HG03460 (cell line): Measurements from ENCODE around the gene ME3.

Experiments
- ATAC-seq: cut with Tn5 transposase; IDR thresholded peaks from one replicate; pipeline ENCODE4 v1.9.1; 2021; ENCODE audit not compliant: unreplicated experiment

ME3 gene

DNA sequence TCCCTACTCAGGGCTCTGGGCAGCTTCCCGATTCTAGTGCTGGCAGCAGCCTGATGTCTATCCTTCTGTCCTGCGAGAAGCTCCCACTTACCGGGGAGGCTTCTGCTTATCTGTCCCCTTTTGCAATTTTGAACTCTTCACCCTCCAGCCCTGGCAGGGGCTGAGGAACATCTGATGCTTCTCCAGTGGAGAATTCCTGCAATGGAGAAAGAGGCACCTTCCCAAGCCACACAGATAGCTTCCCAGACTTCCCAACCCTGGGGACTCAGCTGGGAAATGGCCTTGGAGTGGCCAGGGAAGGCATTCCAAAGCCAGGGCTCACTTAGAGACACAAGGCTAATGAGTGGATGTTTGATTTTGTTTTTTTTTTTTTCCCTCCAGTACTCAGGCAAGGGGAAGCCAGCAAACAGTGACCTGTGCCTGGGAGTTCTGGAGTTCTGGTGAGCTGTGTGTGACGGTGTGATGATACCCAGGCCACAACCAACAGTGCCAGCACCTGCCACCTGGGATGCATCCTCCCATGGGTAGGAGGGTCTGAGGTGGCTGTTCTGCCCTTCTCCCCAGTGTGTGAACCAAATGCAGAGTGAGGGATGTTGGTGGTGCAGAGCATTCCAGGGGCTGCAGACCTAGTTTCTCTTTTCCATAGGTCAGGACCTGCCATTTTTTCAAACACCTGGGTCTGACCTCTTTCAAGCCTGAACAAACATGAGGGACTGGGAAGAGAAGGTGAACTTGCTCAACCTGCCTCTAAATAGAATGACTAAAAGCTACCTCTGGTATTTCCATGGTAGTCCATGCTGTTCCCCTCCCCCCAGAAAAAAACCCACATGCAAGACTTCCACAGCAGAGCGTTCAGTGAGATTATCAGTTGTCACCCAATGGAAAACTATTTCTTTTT lies 202.7 kb downstream of the ME3 start:
- ATAC-seq = no peak

GRCh38 chr11:86468169-86468568 lies 204.2 kb downstream of the ME3 start:
- ATAC-seq = no peak

DNA sequence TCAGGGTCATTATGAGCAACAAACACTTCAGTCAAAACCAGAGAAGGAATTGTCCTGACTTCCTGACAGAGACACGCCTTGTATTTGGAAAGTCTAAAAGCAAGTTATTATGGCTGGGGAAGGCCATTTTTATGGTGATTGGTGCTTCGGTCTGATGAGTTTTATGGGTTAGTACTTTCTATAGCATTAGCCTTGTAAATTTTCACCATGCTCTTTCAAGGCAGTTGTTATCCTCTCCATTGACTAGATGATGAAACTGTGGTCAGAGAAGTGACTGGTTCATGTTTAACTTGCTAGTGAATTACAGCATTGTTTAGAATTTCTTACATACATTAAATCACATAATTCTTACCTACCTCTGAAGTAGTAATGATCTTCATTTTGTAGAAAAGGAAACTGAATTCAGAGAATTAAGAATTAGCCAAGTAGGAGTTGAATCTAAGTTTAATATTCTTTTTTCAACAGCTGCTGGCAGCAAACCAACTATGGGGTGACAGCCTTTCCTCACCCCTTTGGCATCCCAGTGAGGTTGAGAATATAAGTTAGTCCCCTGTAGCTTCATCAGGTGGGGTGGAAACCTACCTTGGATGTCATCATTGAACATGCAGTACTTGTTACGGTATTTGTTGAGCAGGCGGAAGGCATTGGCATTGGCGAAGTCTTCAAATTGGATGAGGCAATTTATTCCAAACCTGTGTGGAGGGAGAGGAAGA lies 207.8 kb downstream of the ME3 start:
- ATAC-seq = no peak

GRCh38 chr11:86463955-86464354 lies 208.5 kb downstream of the ME3 start:
- ATAC-seq = no peak

DNA sequence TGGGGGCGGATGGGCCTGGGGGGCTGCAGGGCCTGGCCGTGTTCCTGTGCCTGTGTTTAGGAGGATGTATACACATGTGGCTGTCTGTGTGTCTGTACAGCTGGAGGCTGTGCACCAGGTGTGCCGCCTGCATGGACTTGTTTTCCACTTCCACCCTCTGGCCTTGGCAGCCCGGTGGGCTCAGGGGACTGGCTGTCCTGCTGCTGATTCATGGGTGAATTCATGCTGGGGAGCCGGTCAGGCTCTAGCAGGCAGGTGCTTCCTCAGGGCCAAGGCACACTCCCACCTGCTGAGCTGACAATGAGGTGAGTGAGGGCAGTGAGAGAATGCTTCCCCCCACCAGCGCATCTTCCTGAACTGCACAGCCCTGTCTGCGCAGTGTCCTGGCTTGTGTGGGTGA lies 209.3 kb downstream of the ME3 start:
- ATAC-seq = no peak

DNA sequence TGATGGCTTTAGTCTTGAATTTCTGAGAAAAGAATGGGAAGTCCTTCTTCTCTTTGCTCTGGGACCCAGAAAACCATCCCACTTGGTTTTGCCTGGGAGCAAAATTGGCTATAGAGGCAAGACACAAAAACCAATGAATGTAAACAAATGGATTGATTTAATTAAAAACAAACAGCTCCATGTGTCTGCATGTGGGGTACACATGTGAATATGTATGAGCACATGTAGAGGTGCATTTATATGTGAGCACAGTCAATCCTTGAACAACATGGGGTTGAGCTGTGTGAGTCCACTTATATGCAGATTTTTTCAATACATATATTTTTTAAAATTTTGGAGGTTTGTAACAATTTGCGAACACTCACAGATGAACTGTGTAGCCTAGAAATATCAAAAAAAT lies 210.5 kb downstream of the ME3 start:
- no peak for ATAC-seq

DNA sequence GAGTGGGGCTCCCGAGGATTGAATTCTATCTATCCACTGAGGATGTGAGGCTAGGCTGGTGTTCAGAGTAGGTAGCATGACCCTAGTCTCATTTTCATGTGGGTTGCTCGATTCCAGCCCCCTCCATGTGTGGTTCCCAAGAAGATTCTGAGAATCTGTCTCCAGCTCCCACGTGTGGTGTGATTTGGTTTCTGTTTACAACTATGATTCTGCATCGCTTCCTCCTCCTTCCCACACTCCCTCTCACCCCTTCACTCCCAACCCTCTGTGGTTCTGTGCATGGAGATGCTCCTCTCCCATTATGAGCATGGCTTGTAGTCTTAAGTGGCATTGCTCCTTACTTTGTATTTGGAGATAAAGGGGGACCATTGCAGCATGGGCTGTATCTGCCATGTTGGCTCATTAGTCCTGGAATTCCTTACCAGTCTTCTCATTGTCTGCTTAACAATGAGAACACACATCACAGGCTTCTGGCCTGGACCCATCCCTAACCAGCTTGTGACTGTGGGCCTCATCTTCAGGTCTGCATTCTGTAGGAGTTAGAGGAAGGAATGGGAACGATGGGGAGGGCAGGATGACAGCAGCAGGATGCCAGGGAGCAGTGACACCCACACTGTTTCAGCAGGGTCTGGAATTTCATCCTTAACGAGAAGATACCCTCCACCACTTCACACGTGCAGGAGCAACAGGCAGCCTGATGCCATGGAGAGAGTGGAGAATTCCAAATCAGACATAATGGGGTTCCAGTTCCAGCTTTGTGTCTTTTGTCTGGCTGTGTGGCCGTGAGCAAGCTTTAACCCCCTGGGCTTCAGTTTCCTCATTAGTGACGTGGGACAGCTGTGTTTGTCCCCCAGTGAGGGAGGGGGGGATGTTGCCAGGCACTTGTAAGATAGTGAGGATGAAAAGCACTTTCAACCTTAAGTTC lies 211.7 kb downstream of the ME3 start:
- no peak for ATAC-seq

GRCh38 chr11:86459682-86460460 lies 212.5 kb downstream of the ME3 start:
- ATAC-seq = no peak

DNA sequence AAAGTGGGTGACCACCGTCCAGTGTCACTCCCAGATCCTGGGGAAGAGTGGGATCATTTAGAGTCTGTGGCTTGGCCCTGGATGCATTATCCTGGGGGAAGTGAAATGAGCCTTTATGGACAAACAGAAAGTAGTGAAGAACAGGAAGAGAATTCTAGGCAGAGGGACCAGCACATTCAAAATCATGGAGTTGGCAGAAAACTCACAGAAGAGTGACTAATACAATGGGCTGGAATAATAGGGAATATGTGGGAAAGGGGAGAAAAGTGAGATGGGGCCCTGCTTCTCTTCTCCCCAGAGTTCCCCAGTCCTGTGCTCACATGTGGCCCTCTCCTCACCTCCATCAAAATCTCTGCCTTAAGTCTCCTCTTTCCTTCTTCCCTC lies 213.4 kb downstream of the ME3 start:
- ATAC-seq = no peak

DNA sequence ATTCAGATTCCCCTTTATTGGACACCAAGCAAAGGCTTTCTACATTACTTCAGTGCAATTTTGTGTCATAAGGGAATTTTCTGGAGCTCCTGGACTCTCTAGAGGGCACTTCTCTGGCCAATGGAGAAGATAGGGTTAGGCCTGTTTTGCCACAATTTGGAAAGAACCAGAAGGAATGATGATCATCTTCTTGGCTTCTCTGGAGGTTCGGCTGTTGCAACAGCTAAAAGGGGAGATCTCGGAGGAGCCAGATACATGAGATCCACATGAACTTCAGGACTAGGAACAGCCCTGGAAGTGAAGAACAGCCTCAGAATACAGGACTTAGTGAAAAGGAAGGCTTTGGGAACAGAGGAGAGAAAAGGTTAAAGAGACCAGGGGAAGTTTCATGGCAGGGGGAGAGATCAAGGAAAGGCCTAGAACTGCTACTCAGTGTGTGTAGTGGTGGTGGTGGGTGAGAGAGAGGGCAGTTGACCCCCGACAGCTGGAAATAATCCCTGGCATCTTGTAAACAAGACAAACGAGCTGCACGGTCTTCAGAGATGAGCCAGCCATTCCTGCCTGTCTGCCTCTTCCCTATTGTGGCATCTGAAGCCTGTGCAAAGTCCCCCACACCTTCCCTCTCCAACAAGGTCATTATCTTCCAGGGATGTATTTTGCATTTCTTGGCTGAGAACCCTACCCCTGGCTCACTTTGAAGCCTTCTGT lies 214.0 kb downstream of the ME3 start:
- ATAC-seq = no peak

GRCh38 chr11:86456075-86456939 lies 216.1 kb downstream of the ME3 start:
- ATAC-seq = peak; percentile 87

- ATAC-seq = no peak
Measured at GRCh38 chr11:86453290-86454030, 219.0 kb downstream of the ME3 start.

GRCh38 chr11:86449993-86450629 lies 222.3 kb downstream of the ME3 start:
- ATAC-seq = no peak

GRCh38 chr11:86447763-86448480 lies 224.5 kb downstream of the ME3 start:
- ATAC-seq = no peak

DNA sequence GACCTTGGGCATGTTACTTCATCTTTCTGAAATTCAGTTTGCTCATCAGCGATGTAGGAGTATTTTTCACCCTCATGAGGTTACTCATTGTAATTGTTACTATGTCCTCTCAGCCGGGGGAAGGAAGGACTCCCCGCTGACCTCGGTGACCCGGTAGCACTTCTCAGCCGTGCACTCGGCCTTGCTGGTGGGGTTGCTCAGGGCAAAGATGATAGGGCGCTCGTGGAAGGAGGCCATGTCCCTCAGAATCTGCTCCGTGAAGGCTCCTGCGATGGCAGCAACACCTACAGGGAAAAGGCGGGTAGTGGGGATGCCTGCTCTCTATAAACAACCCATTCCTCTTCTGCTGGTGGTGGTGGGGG lies 225.5 kb downstream of the ME3 start:
- no peak for ATAC-seq

- no peak for ATAC-seq
Measured at GRCh38 chr11:86446163-86446923, 226.1 kb downstream of the ME3 start.
